HCT116 (cell line): Measurements from ENCODE around the gene ZDHHC16. TPM values are rescaled to one million over a fixed set of nuclear protein-coding genes. Genes with fewer than 3 reads are reported as not detected.

ENCODE experiments used
- ATAC-seq: fragments of 200-7000 bp; cut with Tn5 transposase; 2 replicates; pipeline ENCODE4 v1.9.1; 2020; ENCODE audit warnings: mild to moderate bottlenecking, moderate library complexity
- BruUV-seq: library from RNA; stranded (reverse); fragments of 400-500 nt; replicated peaks from 2 replicates; lab custom pipeline; 2021; lab: Mats Ljungman, UMichigan
- CTCF ChIA-PET: fragments of 300-600 bp; sonication (Branson Sonifier 250); formaldehyde crosslinking; loops from one replicate; lab custom pipeline; 2021; ENCODE audit warnings: antibody characterized with exemption; lab: Charles Lee
- POLR2A ChIA-PET: fragments of 300-600, 350-600 bp; sonication (Branson Sonifier 250); formaldehyde crosslinking; loops from one replicate; lab custom pipeline; 2021; ENCODE audit warnings: antibody characterized with exemption; lab: Charles Lee
- RAD21 ChIA-PET, 2 experiments: fragments of 300-600 bp; sonication (Branson Sonifier 250); formaldehyde crosslinking; loops; one replicate each; lab custom pipeline; 2023; ENCODE audit warnings: low total read pairs in 2 of 2; ENCODE audit not compliant: uncharacterized antibody in 2 of 2, unreplicated experiment in 2 of 2, low non-redundant PET in 1 of 2; lab: Charles Lee
- DNase-seq: peaks from one replicate; pipeline ENCODE4 v3.0.0-alpha.2; 2010; ENCODE audit warnings: low read depth, low spot score
- H2AFZ ChIP-seq: fragments of 200-600 bp; shearing (Covaris generic), sonication (generic); 2 replicates; pipeline ENCODE4 v1.6.1; 2017; ENCODE audit warnings: low read depth, mixed run types, mixed read lengths, antibody characterized with exemption, low read length; ENCODE audit not compliant: poor library complexity, severe bottlenecking
- H3K27ac ChIP-seq: 2 replicates; pipeline ENCODE4 v1.5.1; 2012; ENCODE audit warnings: low read depth, low read length
- H3K27me3 ChIP-seq: fragments of 200-600 bp; sonication (generic); 2 replicates; pipeline ENCODE4 v1.6.1; 2016; ENCODE audit warnings: mixed run types, low read length, mixed read lengths; ENCODE audit not compliant: insufficient read depth
- H3K36me3 ChIP-seq, 2 experiments: fragments of 200-500 bp in 1 of 2; fragments of 200-600 bp in 1 of 2; sonication (Bioruptor generic) in 1 of 2; sonication (generic) in 1 of 2; 2 replicates each; pipeline versions ENCODE4 v1.5.1 to v1.6.1; 2014 to 2016; ENCODE audit warnings: low read length in 2 of 2, inconsistent platforms in 1 of 2, mixed read lengths in 1 of 2, mixed run types in 1 of 2; ENCODE audit not compliant: insufficient read depth in 2 of 2, control insufficient read depth in 1 of 2
- H3K4me1 ChIP-seq, 2 experiments: fragments of 200-600 bp in 1 of 2; sonication (generic) in 1 of 2; 2 replicates each; pipeline versions ENCODE4 v1.5.1 to v1.6.1; 2012 to 2017; ENCODE audit warnings: low read length in 2 of 2, inconsistent platforms in 1 of 2, mild to moderate bottlenecking in 1 of 2, mixed read lengths in 1 of 2, mixed run types in 1 of 2, moderate library complexity in 1 of 2; ENCODE audit not compliant: insufficient read depth in 2 of 2, control insufficient read depth in 1 of 2
- H3K4me2 ChIP-seq: fragments of 200-600 bp; sonication (generic); 2 replicates; pipeline ENCODE4 v1.6.1; 2017; ENCODE audit warnings: mixed run types, low read length, mixed read lengths
- H3K4me3 ChIP-seq, 2 experiments: fragments of 200-600 bp in 1 of 2; sonication (generic) in 1 of 2; replicated peaks in 1 of 2; 2 replicates each; pipeline ENCODE4 v1.5.1; 2011 to 2016; ENCODE audit warnings: low read length in 2 of 2, control low read depth in 1 of 2, low read depth in 1 of 2, mild to moderate bottlenecking in 1 of 2, mixed read lengths in 1 of 2, mixed run types in 1 of 2
- H3K79me2 ChIP-seq: fragments of 200-600 bp; sonication (generic); 2 replicates; pipeline ENCODE4 v1.6.1; 2017; ENCODE audit warnings: mild to moderate bottlenecking, mixed run types, low read length, moderate library complexity, mixed read lengths; ENCODE audit not compliant: insufficient read depth
- H3K9ac ChIP-seq: fragments of 200-600 bp; sonication (generic); 2 replicates; pipeline ENCODE4 v1.6.1; 2016; ENCODE audit warnings: low read length, mixed read lengths
- H3K9me2 ChIP-seq: fragments of 200-600 bp; sonication (generic), shearing (Covaris generic); 2 replicates; pipeline ENCODE4 v1.6.1; 2017; ENCODE audit warnings: mixed run types, mild to moderate bottlenecking, moderate library complexity; ENCODE audit not compliant: insufficient read depth
- H3K9me3 ChIP-seq, 2 experiments: fragments of 200-500 bp in 1 of 2; fragments of 200-600 bp in 1 of 2; sonication (Bioruptor generic) in 1 of 2; sonication (generic) in 1 of 2; 2 replicates each; pipeline ENCODE4 v1.6.1; 2014 to 2017; ENCODE audit warnings: low read length in 2 of 2, mixed read lengths in 2 of 2, inconsistent platforms in 1 of 2, low read depth in 1 of 2, mild to moderate bottlenecking in 1 of 2, mixed run types in 1 of 2, moderate library complexity in 1 of 2; ENCODE audit not compliant: control insufficient read depth in 1 of 2, insufficient read depth in 1 of 2
- H4K20me1 ChIP-seq: fragments of 200-600 bp; sonication (generic), shearing (Covaris generic); 2 replicates; pipeline ENCODE4 v1.6.1; 2017; ENCODE audit warnings: mixed run types, mild to moderate bottlenecking, moderate library complexity; ENCODE audit not compliant: insufficient read depth
- ELF1 ChIP-seq: IDR thresholded peaks from 2 replicates; pipeline ENCODE4 v1.6.1; 2012; ENCODE audit warnings: low read depth, borderline replicate concordance
- FOSL1 ChIP-seq: IDR thresholded peaks from 2 replicates; pipeline ENCODE4 v1.6.1; 2012; ENCODE audit warnings: low read depth
- JUND ChIP-seq: IDR thresholded peaks from 2 replicates; pipeline ENCODE4 v1.6.1; 2012
- POLR2A ChIP-seq: IDR thresholded peaks from 2 replicates; pipeline ENCODE4 v1.7.0; 2011; ENCODE audit warnings: borderline replicate concordance; ENCODE audit not compliant: insufficient read depth, insufficient read length; ENCODE audit errors: extremely low read depth
- POLR2AphosphoS5 ChIP-seq: IDR thresholded peaks from 2 replicates; pipeline ENCODE4 v1.6.1; 2011; ENCODE audit warnings: mild to moderate bottlenecking, low read depth, low read length, moderate library complexity
- RAD21 ChIP-seq: IDR thresholded peaks from 2 replicates; pipeline ENCODE4 v1.6.1; 2012; ENCODE audit warnings: low read depth, mild to moderate bottlenecking
- SP1 ChIP-seq: IDR thresholded peaks from 2 replicates; pipeline ENCODE4 v1.6.1; 2012; ENCODE audit warnings: low read depth
- SRF ChIP-seq: IDR thresholded peaks from 2 replicates; pipeline ENCODE4 v1.6.1; 2012; ENCODE audit warnings: low read depth
- TCF7L2 ChIP-seq: IDR thresholded peaks from 2 replicates; pipeline ENCODE4 v1.7.0; 2011; ENCODE audit warnings: borderline replicate concordance, inconsistent platforms; ENCODE audit not compliant: insufficient read depth, insufficient read length; ENCODE audit errors: extremely low read depth
- YY1 ChIP-seq: IDR thresholded peaks from 2 replicates; pipeline ENCODE4 v1.6.1; 2011; ENCODE audit warnings: low read length, low read depth, moderate library complexity, mild to moderate bottlenecking; ENCODE audit not compliant: insufficient replicate concordance; ENCODE audit errors: extremely low read depth
- intact Hi-C: fragments of 100-400 bp; cut with micrococcal nuclease; formaldehyde crosslinking; loops from 2 replicates; pipeline ENCODE4 v1.10.0; 2022
- total RNA-seq: library from RNA; stranded (reverse); gene quantifications from one replicate; pipeline ENCODE4 v1.2.1, GENCODE V29; 2021; ENCODE audit not compliant: unreplicated experiment
- TF ChIP-seq, protein P1 (sequence below): IDR thresholded peaks from 2 replicates; pipeline ENCODE4 v1.6.1; 2012
- TF ChIP-seq, protein P2 (sequence below), 3 experiments: fragments of 200-600 bp in 1 of 3; sonication (generic) in 1 of 3; IDR thresholded peaks in 2 of 3; conservative IDR thresholded peaks in 1 of 3; 2 replicates each; pipeline ENCODE4 v1.5.1; 2012 to 2017; ENCODE audit warnings: low read depth in 2 of 3, low read length in 2 of 3, antibody characterized with exemption in 1 of 3, borderline replicate concordance in 1 of 3, control low read depth in 1 of 3, mild to moderate bottlenecking in 1 of 3, mixed read lengths in 1 of 3, mixed run types in 1 of 3, moderate library complexity in 1 of 3; ENCODE audit not compliant: insufficient read depth in 1 of 3

The ZDHHC16 gene
- total RNA-seq, 1 experiment from 2014 or later = 34.0 TPM

DNA sequence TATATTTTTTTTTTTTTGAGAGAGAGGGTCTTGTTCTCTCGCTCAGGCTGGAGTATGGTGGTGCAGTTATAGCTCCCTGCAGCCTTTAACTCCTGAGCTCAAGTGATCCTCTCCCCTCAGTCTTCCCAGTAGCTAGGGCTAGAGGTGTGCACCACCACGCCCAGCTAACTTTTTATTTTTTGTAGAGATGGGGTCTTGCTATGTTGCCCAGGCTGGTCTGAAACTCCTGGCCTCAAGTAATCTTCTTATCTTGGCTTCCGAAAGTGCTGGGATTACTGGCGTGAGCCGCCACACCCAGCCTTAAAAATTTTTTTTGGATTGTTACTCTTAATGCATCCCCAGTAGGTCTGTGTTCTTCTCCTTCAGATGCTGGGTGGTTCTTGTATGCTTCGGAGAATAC, 56.9 kb downstream of the ZDHHC16 start:
- POLR2A ChIA-PET = no interaction called here

More for the DNA sequence above, 56.9 kb downstream of the ZDHHC16 start:
- ChIA-PET CTCF (no interaction called here), RAD21 (no interaction called here)
- H3K9me3 ChIP-seq = no peaks in the 10 kb centered on the region
- DNase-seq = no peak
- BruUV-seq = no TSS peak
- intact Hi-C loops = no loop called here
- ATAC-seq = no peak
- no peak overlapping the region for H3K9ac ChIP-seq
- H3K4me1 ChIP-seq = peaks cover 6 to 9% of the 10 kb centered on the region in 2 experiments; a peak in 3 of 4 replicates
- H4K20me1 ChIP-seq = no peaks in the 10 kb centered on the region
- TF ChIP-seq FOSL1 (no peak), JUND (no peak), ELF1 (no peak), YY1 (no peak), RAD21 (no peak), POLR2A (no peak), SRF (no peak), POLR2AphosphoS5 (no peak), SP1 (no peak), TCF7L2 (no peak)
- TF ChIP-seq, protein P1, sequence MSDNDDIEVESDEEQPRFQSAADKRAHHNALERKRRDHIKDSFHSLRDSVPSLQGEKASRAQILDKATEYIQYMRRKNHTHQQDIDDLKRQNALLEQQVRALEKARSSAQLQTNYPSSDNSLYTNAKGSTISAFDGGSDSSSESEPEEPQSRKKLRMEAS = no peak
- TF ChIP-seq, protein P2, sequence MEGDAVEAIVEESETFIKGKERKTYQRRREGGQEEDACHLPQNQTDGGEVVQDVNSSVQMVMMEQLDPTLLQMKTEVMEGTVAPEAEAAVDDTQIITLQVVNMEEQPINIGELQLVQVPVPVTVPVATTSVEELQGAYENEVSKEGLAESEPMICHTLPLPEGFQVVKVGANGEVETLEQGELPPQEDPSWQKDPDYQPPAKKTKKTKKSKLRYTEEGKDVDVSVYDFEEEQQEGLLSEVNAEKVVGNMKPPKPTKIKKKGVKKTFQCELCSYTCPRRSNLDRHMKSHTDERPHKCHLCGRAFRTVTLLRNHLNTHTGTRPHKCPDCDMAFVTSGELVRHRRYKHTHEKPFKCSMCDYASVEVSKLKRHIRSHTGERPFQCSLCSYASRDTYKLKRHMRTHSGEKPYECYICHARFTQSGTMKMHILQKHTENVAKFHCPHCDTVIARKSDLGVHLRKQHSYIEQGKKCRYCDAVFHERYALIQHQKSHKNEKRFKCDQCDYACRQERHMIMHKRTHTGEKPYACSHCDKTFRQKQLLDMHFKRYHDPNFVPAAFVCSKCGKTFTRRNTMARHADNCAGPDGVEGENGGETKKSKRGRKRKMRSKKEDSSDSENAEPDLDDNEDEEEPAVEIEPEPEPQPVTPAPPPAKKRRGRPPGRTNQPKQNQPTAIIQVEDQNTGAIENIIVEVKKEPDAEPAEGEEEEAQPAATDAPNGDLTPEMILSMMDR (IDR thresholded peaks at IDR 0.05 in 2 of 3, conservative IDR thresholded peaks at IDR 0.05 in 1 of 3; ENCODE audit: borderline replicate concordance in 1 of 3, insufficient read depth in 1 of 3, low read depth in 2 of 3, low read length in 2 of 3) = no peak
- H3K27ac ChIP-seq = no peak overlapping the region
- H3K36me3 ChIP-seq = no peaks in the 10 kb centered on the region
- no peak overlapping the region for H3K4me2 ChIP-seq
- no peaks in the 10 kb centered on the region for H3K9me2 ChIP-seq
- no peak overlapping the region for H2AFZ ChIP-seq
- H3K27me3 ChIP-seq = no peaks in the 10 kb centered on the region
- no peak overlapping the region for H3K4me3 ChIP-seq
- peaks cover 1% of the 10 kb centered on the region for H3K79me2 ChIP-seq
